Thyroid gland (tissue), 4 donors: ENCODE measurements around the gene ZCCHC24. TPM values are rescaled to one million over a fixed set of nuclear protein-coding genes. Genes with fewer than 3 reads are reported as not detected.
"Not testable (repeated sequence)": the region's sequence is repeated elsewhere in the genome, so short reads cannot be mapped to it uniquely, and the experiment has no call there.

Experiments
- DNase-seq, 2 donors: peaks; one replicate each; pipeline ENCODE4 v3.0.0-alpha.2; 2019
- H3K27ac ChIP-seq, 3 donors: fragments of 200-600 bp; sonication (generic); 1 replicate in 2 of 3; 2 replicates in 1 of 3; pipeline ENCODE4 v1.5.1; 2016 to 2019; ENCODE audit warnings: mild to moderate bottlenecking in 1 of 3, moderate library complexity in 1 of 3
- H3K27me3 ChIP-seq: fragments of 200-600 bp; sonication (generic); one replicate; pipeline ENCODE4 v1.5.1; 2019
- H3K36me3 ChIP-seq, 2 donors: fragments of 200-600 bp; sonication (generic); one replicate each; pipeline ENCODE4 v1.5.1; 2016 to 2019
- H3K4me1 ChIP-seq, 2 donors: fragments of 200-600 bp; sonication (generic); one replicate each; pipeline ENCODE4 v1.5.1; 2017 to 2019
- H3K4me3 ChIP-seq, 3 donors: fragments of 200-600 bp; sonication (generic); replicated peaks in 1 of 3; 1 replicate in 2 of 3; 2 replicates in 1 of 3; pipeline ENCODE4 v1.5.1; 2016; ENCODE audit warnings: mild to moderate bottlenecking in 1 of 3
- H3K9me3 ChIP-seq: fragments of 200-600 bp; sonication (generic); one replicate; pipeline ENCODE4 v1.5.1; 2017
- POLR2A ChIP-seq, 2 donors: fragments of 450-650 bp; IDR thresholded peaks; one replicate each; pipeline ENCODE4 v1.6.1; 2017; ENCODE audit warnings: antibody characterized with exemption in 2 of 2, mild to moderate bottlenecking in 2 of 2, moderate library complexity in 1 of 2
- WGBS, 2 donors: methylation state at CpG; one replicate each; pipeline ENCODE4 v1.1.5; 2017; 5-methylcytosine and 5-hydroxymethylcytosine counted together
- intact Hi-C: fragments of 100-400 bp; cut with DNase I; formaldehyde crosslinking; loops from one replicate; pipeline ENCODE4 v1.15.1; 2023
- total RNA-seq, 4 donors: library from RNA; depleted of rRNA; stranded (reverse); fragments of >200 nt; gene quantifications; one replicate each; pipeline ENCODE4 v1.2.3, GENCODE V29; 2016
- TF ChIP-seq, protein P1 (sequence below), 6 experiments: fragments of 200-600 bp in 3 of 6; fragments of 450-650 bp in 3 of 6; sonication (generic) in 3 of 6; IDR thresholded peaks; one replicate each; pipeline ENCODE4 v1.5.1; 2016 to 2019; ENCODE audit warnings: antibody characterized with exemption in 6 of 6, mild to moderate bottlenecking in 2 of 6, inconsistent platforms in 1 of 6, moderate library complexity in 1 of 6

Gene ZCCHC24
- total RNA-seq, 4 donors from 2014 or later = 25.4 to 48.8 (median 33.3) TPM

DNA sequence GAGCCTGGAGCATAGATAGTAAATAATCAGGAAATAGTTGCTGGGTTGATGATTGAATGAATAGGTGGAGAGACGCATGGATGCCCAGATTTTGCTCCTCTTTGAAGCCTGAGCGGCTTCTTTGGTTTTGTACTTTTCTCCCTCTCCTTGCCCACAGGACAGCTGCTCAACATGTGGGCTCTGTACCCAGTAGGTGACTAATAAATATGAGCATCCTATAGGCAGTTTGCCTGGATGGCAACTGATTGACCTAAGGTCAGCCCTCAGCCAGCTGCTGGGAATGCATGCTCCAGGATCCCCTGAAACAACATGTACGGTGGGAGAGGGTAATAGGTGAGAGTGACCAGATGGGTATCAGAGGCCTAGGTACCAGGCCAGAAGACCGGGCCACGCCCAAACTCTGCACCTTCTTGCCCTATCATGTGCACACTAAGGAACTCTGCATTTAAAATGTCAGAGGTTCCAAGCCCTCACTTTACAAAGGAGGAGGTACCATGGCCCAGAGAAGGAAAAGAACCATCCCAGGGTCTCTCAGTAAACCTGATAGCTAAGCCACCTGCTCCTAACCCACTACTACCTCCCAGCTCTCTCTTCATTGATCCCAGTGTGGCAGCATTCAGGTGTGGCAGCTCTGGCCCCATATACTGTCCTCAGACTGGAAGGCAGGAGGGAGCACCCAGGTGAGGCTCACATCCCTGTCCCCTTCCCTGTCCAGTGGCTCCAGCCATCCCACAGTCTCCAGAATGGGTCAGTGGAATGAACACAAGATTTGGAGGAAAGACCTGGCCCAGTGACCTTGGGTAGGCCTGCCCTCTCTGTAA lies 2.7 kb upstream of the ZCCHC24 start:
- intact Hi-C loops = no loop called here
- no peak overlapping the region for H3K4me3 ChIP-seq
- 92 to 93% methylated on average over 5 of the region's 5 CpGs for WGBS, 2 donors
- no peaks in the 10 kb centered on the region for H3K36me3 ChIP-seq
- TF ChIP-seq POLR2A (IDR thresholded peaks at IDR 0.05) = no peak
- TF ChIP-seq, protein P1, sequence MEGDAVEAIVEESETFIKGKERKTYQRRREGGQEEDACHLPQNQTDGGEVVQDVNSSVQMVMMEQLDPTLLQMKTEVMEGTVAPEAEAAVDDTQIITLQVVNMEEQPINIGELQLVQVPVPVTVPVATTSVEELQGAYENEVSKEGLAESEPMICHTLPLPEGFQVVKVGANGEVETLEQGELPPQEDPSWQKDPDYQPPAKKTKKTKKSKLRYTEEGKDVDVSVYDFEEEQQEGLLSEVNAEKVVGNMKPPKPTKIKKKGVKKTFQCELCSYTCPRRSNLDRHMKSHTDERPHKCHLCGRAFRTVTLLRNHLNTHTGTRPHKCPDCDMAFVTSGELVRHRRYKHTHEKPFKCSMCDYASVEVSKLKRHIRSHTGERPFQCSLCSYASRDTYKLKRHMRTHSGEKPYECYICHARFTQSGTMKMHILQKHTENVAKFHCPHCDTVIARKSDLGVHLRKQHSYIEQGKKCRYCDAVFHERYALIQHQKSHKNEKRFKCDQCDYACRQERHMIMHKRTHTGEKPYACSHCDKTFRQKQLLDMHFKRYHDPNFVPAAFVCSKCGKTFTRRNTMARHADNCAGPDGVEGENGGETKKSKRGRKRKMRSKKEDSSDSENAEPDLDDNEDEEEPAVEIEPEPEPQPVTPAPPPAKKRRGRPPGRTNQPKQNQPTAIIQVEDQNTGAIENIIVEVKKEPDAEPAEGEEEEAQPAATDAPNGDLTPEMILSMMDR (IDR thresholded peaks at IDR 0.05) = no peak
- H3K27me3 ChIP-seq = no peaks in the 10 kb centered on the region
- peaks cover 11 to 26% of the 10 kb centered on the region in 2 donors for H3K4me1 ChIP-seq
- no peak overlapping the region for H3K27ac ChIP-seq
- no peaks in the 10 kb centered on the region for H3K9me3 ChIP-seq
- no peak for DNase-seq

DNA sequence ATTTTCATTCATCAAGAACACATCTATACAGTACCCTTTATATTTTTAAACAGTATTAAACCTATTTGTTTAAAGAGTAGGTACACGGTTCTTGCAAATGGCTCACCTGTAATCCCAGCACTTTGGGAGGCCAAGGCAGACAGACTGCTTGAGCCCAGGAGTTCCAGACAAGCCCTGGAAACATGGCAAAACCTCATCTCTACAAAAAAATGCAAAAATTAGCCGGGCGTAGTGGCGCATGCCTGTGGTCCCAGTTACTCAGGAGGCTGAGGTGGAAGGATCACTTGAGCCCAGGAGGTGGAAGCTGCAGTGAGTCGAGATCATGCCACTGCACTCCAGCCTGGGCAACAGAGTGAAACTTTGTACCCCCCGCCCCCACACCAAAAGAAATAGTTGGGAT lies 1.8 kb upstream of the ZCCHC24 start:
- intact Hi-C loops = not testable (repeated sequence)

DNA sequence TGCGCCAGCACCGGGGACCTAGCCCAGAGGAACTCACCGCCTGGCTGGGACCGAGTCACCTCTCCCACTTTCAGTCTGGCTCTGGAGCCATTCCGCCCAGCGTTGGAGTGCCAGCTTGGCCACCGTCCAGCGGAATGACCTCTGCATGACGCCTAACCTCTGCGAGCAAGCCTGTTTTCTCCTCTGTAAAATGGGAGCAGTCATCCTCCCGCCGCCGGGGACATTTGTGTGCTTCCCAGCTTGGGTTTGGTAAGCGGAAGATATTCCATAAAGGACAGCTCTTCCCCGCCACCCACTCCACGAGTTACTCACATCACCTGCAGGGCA lies 1.3 kb upstream of the ZCCHC24 start:
- Histone ChIP-seq H3K36me3 (no peaks in the 10 kb centered on the region), H3K27ac (peak overlapping the region; percentile 74 to 94 (median 76)), H3K4me1 (peaks cover 21 to 40% of the 10 kb centered on the region in 2 donors), H3K4me3 (peak overlapping the region; percentile 11 to 76 (median 40)), H3K27me3 (no peaks in the 10 kb centered on the region), H3K9me3 (no peaks in the 10 kb centered on the region)
- intact Hi-C loops = no loop called here
- 28 to 29% methylated on average over 13 to 16 of the region's 16 CpGs for WGBS, 2 donors
- TF ChIP-seq, protein P1 (IDR thresholded peaks at IDR 0.05) = no peak
- TF ChIP-seq POLR2A (IDR thresholded peaks at IDR 0.05) = peak in 1 of 2 donors; percentile 37
- peak; percentile 87 to 88 for DNase-seq

More for the DNA sequence above, 1.8 kb upstream of the ZCCHC24 start:
- Histone ChIP-seq H3K27ac (peak overlapping the region in 1 of 3 donors; percentile 74), H3K4me1 (peaks cover 20 to 34% of the 10 kb centered on the region in 2 donors)
- not testable (repeated sequence) for H3K27me3 ChIP-seq, DNase-seq, H3K9me3 ChIP-seq, H3K4me3 ChIP-seq, H3K36me3 ChIP-seq
- 81 to 88% methylated on average over 6 of the region's 6 CpGs for WGBS, 2 donors

DNA sequence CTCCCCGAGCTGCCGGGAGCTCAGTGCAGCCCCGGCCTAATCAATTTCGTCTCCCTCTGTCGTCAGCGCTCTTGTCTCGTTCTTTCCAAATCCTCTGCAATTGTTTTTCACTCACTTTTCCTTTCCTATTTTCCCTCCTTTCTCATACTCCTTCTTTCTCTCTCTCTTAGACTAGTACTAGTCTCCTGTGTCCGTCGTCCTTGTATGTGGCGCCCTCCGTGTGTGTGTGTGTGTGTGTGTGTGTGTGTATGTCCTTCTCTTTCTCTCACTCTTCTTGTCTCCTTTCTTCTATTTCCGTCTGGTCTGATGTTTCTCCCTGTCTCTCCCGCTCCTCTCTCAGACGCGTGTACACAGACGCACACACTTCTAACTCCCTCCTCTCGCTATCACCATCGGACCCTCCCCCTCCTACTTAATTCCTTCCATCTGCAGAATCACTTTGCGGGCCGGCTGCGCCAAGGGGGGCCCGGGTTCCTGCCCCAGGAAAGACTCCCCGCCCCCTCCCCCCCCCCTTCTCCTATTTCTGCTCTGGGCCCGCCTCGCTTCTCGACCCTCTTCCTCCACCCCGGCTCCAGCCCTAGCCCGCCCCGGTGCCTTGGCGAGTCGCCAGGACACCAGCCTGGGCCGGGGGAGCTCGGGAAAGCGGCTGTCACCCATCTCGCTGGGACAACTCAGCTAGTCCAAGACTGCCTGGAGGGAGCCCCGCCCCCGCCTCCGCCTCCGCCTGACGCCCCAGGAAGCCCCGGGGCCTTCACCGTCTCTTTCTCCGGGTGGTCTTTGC lies 743 bp upstream of the ZCCHC24 start:
- TF ChIP-seq POLR2A (IDR thresholded peaks at IDR 0.05) = peak in 1 of 2 donors; percentile 36
- TF ChIP-seq, protein P1 (IDR thresholded peaks at IDR 0.05) = peak in 1 of 6 experiments; percentile 16
- H3K27ac ChIP-seq = peak overlapping the region; percentile 74 to 94 (median 76)
- 1 to 5% methylated on average over 29 to 41 of the region's 43 CpGs for WGBS, 2 donors
- H3K9me3 ChIP-seq = no peaks in the 10 kb centered on the region
- H3K4me1 ChIP-seq = peaks cover 21 to 45% of the 10 kb centered on the region in 2 donors
- intact Hi-C loops = no loop called here
- H3K36me3 ChIP-seq = no peaks in the 10 kb centered on the region
- DNase-seq = no peak
- no peaks in the 10 kb centered on the region for H3K27me3 ChIP-seq
- H3K4me3 ChIP-seq = peak overlapping the region; percentile 11 to 76 (median 40)

DNA sequence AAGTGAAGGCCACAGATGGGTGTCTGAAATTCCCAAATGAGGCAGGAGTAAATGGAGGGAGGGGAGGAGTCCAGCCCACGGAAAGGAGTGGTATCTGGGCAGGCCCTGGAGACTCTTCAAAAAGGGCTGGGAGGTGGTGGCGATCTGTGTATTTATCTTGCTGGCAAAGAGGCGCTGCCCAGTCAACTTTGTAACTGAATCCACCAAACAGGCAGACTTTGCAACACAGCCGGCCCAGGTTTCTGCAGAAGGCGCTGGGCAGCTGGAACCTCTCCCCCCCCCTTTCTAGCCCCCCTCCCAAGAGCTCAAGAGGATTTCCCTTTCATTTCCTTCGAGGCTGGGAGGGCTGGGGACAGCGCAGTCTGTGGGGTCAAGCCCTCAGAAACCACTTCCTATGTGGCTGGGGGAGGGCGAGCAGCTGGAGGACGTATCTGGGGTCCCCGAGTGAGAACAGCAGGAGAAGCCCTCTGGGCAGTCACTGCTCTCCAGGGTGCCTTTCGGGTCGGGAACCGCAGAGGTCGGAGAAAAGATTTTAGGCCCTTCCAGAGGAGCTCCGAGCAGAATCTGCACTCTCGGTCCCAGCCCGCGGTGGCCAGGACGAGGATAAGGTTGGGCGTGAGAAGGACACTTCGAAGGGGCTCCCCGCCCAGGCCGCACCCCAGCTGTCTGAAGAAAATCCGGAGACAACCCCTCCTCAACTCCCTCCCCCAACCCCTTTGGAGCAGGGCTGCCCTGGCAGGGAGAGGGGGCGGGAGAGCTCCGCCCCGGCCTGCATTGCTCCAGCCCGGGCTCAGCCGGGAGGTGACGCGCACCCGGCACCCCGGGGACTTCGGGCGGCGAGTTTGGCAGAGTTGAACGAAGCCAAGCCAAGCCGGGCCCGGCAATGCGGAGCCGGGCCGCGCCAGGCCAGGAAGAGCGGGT lies 965 bp downstream of the ZCCHC24 start:
- intact Hi-C loops = no loop called here
- TF ChIP-seq, protein P1 (IDR thresholded peaks at IDR 0.05) = no peak
- peak in 1 of 2 donors; percentile 65 for TF ChIP-seq POLR2A (IDR thresholded peaks at IDR 0.05)
- Histone ChIP-seq H3K9me3 (no peaks in the 10 kb centered on the region), H3K27me3 (no peaks in the 10 kb centered on the region), H3K4me1 (peaks cover 28 to 62% of the 10 kb centered on the region in 2 donors), H3K4me3 (peak overlapping the region; percentile 18 to 76 (median 44)), H3K27ac (peak overlapping the region; percentile 24 to 94 (median 73)), H3K36me3 (no peaks in the 10 kb centered on the region)
- DNase-seq = peak; percentile 84
- 1 to 4% methylated on average over 7 to 15 of the region's 44 CpGs for WGBS, 2 donors
